Uterus (tissue), 4 donors: Measurements from ENCODE around the gene OVOL3. TPM values are rescaled to one million over a fixed set of nuclear protein-coding genes. Genes with fewer than 3 reads are reported as not detected.

Experiments
- DNase-seq, 2 donors: peaks; one replicate each; pipeline ENCODE4 v3.0.0-alpha.2; 2019 to 2020
- H3K27ac ChIP-seq, 2 donors: fragments of 200-600 bp; sonication (generic); 1 replicate in 1 of 2; 2 replicates in 1 of 2; pipeline ENCODE4 v1.5.1; 2016 to 2018
- H3K27me3 ChIP-seq, 2 donors: fragments of 200-600 bp; sonication (generic); one replicate each; pipeline ENCODE4 v1.5.1; 2018 to 2019; ENCODE audit warnings: control low read depth in 1 of 2
- H3K36me3 ChIP-seq, 2 donors: fragments of 200-600 bp; sonication (generic); one replicate each; pipeline ENCODE4 v1.5.1; 2019; ENCODE audit warnings: control low read depth in 1 of 2
- H3K4me1 ChIP-seq, 2 donors: fragments of 200-600 bp; sonication (generic); one replicate each; pipeline ENCODE4 v1.5.1; 2018 to 2019; ENCODE audit warnings: control low read depth in 1 of 2
- H3K4me3 ChIP-seq, 2 donors: fragments of 200-600 bp; sonication (generic); 1 replicate in 1 of 2; 2 replicates in 1 of 2; pipeline ENCODE4 v1.5.1; 2018 to 2019; ENCODE audit warnings: mild to moderate bottlenecking in 1 of 2
- H3K9me3 ChIP-seq, 2 donors: fragments of 200-600 bp; sonication (generic); one replicate each; pipeline ENCODE4 v1.5.1; 2019; ENCODE audit warnings: control low read depth in 1 of 2
- POLR2A ChIP-seq, 2 donors: fragments of 450-650 bp; IDR thresholded peaks; one replicate each; pipeline ENCODE4 v1.6.1; 2016; ENCODE audit warnings: antibody characterized with exemption in 2 of 2, mild to moderate bottlenecking in 1 of 2, moderate library complexity in 1 of 2
- intact Hi-C: fragments of 100-400 bp; cut with DNase I; formaldehyde crosslinking; loops from one replicate; pipeline ENCODE4 v1.15.1; 2023; ENCODE audit warnings: low total_unique reads
- total RNA-seq, 4 donors: library from RNA; depleted of rRNA in 3 of 4; stranded (reverse); fragments of >200 nt in 3 of 4; gene quantifications; one replicate each; pipeline versions ENCODE4 v1.1.0 to v1.2.4, GENCODE V29; 2014 to 2023
- TF ChIP-seq, protein P1 (sequence below), 4 experiments: fragments of 200-600 bp in 2 of 4; fragments of 450-650 bp in 2 of 4; sonication (generic) in 2 of 4; IDR thresholded peaks; one replicate each; pipeline ENCODE4 v1.5.1; 2016 to 2019; ENCODE audit warnings: antibody characterized with exemption in 4 of 4, mild to moderate bottlenecking in 2 of 4, moderate library complexity in 1 of 4
- donor health status: DM: yes; HTN: yes; CAD: no.

OVOL3 gene
- total RNA-seq, 4 donors from 2014 or later = not detected

DNA sequence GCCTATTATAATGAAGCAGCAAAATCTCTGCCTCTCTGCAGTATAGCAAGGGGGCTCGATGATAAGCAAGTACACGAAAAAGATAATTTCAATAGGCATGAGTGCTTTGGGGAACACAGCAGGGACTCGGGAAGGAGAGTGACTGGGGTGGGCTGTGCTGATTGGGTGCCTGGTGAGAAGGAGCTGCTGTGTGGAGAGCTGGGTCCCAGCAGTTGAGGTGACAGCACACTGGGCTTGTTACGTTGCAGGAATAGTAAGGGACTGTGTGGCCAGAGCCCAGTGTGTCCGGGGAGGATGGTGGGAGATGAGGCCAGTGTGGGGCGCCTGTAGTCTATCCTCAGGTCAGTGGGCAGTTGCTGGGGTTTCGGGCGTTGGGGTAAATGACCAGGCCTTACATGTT lies 38.9 kb upstream of the OVOL3 start:
- Histone ChIP-seq H3K4me3 (no peak overlapping the region), H3K4me1 (no peaks in the 10 kb centered on the region), H3K27me3 (no peaks in the 10 kb centered on the region), H3K9me3 (no peaks in the 10 kb centered on the region), H3K36me3 (no peaks in the 10 kb centered on the region), H3K27ac (no peak overlapping the region)
- DNase-seq = no peak
- no peak for TF ChIP-seq POLR2A (IDR thresholded peaks at IDR 0.05)
- TF ChIP-seq, protein P1, sequence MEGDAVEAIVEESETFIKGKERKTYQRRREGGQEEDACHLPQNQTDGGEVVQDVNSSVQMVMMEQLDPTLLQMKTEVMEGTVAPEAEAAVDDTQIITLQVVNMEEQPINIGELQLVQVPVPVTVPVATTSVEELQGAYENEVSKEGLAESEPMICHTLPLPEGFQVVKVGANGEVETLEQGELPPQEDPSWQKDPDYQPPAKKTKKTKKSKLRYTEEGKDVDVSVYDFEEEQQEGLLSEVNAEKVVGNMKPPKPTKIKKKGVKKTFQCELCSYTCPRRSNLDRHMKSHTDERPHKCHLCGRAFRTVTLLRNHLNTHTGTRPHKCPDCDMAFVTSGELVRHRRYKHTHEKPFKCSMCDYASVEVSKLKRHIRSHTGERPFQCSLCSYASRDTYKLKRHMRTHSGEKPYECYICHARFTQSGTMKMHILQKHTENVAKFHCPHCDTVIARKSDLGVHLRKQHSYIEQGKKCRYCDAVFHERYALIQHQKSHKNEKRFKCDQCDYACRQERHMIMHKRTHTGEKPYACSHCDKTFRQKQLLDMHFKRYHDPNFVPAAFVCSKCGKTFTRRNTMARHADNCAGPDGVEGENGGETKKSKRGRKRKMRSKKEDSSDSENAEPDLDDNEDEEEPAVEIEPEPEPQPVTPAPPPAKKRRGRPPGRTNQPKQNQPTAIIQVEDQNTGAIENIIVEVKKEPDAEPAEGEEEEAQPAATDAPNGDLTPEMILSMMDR (IDR thresholded peaks at IDR 0.05) = no peak
- intact Hi-C loops = no loop called here

DNA sequence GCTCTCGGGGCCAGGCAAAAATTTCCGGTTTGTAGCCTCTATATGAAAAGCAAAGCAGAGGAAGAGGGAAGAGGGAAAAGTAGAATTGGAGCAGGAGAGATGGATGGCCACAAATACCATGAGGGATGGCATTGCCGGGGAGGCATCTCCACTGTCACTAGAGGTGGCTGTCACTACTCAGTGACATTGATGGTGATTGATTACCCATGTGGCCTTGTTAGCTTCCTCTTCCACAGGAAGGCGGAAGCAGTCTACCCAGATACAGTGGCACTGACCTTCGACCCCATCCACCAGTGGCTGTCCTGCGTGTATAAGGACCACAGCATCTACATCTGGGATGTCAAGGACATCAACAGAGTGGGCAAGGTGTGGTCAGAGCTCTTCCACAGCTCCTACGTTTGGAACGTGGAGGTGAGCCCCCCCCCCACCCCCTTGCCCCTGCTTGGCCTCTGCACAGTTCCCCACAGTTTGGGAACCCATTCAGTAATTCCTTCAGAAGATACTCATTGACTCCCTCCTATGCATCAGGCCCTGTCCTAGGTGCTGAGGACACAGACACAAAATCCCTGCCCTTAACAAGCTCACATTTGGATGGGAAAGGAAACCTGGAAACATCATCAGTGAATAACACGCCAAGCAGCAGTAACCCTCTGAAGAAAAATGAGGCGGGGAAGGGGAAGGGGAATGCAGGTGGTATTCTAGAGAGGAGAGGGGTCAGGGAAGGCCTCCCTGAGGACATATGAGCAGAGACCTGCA lies 37.6 kb upstream of the OVOL3 start:
- intact Hi-C loops = no loop called here
- Histone ChIP-seq H3K9me3 (no peaks in the 10 kb centered on the region), H3K4me1 (no peaks in the 10 kb centered on the region), H3K27me3 (no peaks in the 10 kb centered on the region), H3K27ac (no peak overlapping the region), H3K36me3 (no peaks in the 10 kb centered on the region), H3K4me3 (no peak overlapping the region)
- TF ChIP-seq, protein P1 (IDR thresholded peaks at IDR 0.05) = no peak
- DNase-seq = no peak

DNA sequence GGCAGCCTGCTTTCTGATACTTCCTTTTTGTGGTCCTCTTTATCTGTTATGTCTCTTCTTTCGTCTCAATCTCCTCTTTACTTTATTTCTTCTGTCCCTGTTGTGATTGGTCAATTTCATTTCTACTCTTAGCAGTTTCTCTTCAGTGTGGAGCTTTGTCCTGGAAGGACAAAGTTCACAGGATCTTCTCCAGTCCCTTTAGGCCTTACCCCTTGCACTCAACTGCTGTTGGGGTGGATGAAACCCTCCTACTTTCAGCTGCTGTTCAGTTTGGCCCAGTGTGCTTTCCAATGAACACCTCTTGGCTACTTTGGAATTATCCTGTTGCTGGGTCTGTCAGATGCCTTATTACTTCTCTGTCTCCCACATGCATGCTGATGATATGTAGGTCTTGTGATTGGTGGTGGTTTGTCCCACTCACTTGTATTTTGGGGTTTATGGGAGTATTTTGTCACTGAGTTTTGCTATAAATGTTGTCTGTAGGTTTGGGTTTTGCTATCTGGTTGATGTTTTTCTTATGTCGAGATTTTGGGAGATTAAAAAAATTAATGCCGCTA lies 31.5 kb upstream of the OVOL3 start:
- Histone ChIP-seq H3K27ac (no peak overlapping the region), H3K9me3 (no peaks in the 10 kb centered on the region), H3K27me3 (no peaks in the 10 kb centered on the region), H3K4me1 (no peaks in the 10 kb centered on the region), H3K36me3 (no peaks in the 10 kb centered on the region), H3K4me3 (no peak overlapping the region)
- no peak for DNase-seq
- intact Hi-C loops = no loop called here
- TF ChIP-seq POLR2A (IDR thresholded peaks at IDR 0.05) = no peak
- TF ChIP-seq, protein P1 (IDR thresholded peaks at IDR 0.05) = no peak

DNA sequence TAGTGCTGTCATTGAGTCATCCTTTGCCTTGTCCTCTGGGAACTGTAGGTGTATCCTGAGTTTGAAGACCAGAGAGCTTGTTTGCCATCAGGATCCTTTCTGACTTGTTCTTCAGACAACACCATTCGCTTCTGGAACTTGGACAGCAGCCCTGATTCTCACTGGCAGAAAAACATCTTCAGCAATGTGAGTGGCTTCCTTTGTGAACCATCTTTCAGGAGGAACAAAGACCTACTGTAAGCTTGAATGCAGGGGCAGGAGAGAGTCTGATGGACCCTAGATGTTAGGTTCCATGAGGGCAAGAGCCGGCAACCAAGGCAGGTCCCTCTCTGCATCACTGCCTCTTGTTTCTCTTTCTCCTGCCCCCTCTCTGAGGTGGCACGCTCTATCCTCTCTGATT lies 29.6 kb upstream of the OVOL3 start:
- Histone ChIP-seq H3K27me3 (no peaks in the 10 kb centered on the region), H3K36me3 (no peaks in the 10 kb centered on the region), H3K4me1 (no peaks in the 10 kb centered on the region), H3K9me3 (no peaks in the 10 kb centered on the region), H3K4me3 (no peak overlapping the region), H3K27ac (no peak overlapping the region)
- TF ChIP-seq POLR2A (IDR thresholded peaks at IDR 0.05) = no peak
- TF ChIP-seq, protein P1 (IDR thresholded peaks at IDR 0.05) = no peak
- intact Hi-C loops = no loop called here
- no peak for DNase-seq

DNA sequence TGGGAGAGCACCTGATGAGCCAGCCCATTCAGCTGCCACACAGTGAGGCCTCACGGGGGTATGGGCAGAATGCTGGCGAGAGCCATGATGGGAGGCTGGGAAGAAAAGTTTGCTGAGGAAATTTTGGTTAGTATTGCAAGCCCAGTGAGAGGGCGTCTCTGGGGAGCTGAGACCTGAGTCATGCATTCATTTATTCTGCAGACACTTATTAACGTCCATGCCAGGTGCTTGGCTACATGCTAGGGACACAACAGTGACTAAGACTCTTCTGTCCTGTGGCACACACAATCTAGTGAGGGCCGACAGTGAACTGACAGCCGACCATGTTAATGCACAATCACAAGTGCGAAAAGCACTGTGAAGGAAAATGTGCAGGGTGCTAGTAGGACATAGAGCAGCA lies 29.0 kb upstream of the OVOL3 start:
- H3K9me3 ChIP-seq = no peaks in the 10 kb centered on the region

More for the DNA sequence above, 29.0 kb upstream of the OVOL3 start:
- Histone ChIP-seq H3K4me3 (no peak overlapping the region), H3K27ac (no peak overlapping the region), H3K4me1 (no peaks in the 10 kb centered on the region), H3K36me3 (no peaks in the 10 kb centered on the region), H3K27me3 (no peaks in the 10 kb centered on the region)
- TF ChIP-seq POLR2A (IDR thresholded peaks at IDR 0.05) = no peak
- TF ChIP-seq, protein P1 (IDR thresholded peaks at IDR 0.05) = no peak
- no peak for DNase-seq
- intact Hi-C loops = no loop called here
